NCI-H187 treated with DMSO at 0.1 percent for 48 hours (cell line): ENCODE data around the gene OSBPL2.
A peak's percentile ranks its signal among the peaks of the same experiment; 100 is the strongest.

Source experiments
- DNase-seq: peaks from one replicate; lab custom pipeline; 2025; lab: John Stamatoyannopoulos, UW

OSBPL2 gene

GRCh38 chr20:62258499-62259293, 20.4 kb downstream of the OSBPL2 start:
- no peak for DNase-seq

DNA sequence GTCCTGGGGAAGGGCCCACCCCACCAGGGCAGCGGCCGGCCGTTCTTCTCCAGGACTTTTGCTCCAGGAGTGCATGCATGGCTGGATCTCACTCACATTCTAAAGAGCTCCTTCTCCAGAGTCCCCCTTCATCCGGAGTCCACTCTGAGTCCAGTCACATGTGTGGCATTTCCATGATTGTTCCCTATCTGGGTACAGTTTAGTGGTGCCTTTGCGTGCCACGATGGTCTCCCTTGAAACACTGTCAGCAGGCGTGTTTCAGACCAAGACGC, 20.9 kb downstream of the OSBPL2 start:
- no peak for DNase-seq

DNA sequence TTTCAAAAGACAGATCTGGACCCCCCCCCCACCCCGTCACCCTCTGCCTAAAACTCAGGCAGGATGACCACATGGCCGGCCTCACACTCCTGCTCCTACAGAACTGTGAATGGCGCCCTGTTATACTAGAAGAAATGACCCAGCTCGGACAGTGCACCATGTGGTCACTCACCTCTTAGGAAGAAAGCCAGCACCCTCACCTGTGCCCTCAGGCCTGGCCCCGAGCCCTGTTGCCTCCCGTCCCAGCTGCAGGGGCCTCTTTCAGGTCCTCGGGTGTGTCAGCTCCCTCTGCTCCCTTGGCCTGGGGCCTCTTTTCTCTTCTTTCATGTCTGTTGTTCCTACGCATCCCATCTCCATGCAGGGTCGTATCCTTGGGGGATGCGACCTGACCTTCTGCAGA, 23.7 kb downstream of the OSBPL2 start:
- DNase-seq, result no peak

DNA sequence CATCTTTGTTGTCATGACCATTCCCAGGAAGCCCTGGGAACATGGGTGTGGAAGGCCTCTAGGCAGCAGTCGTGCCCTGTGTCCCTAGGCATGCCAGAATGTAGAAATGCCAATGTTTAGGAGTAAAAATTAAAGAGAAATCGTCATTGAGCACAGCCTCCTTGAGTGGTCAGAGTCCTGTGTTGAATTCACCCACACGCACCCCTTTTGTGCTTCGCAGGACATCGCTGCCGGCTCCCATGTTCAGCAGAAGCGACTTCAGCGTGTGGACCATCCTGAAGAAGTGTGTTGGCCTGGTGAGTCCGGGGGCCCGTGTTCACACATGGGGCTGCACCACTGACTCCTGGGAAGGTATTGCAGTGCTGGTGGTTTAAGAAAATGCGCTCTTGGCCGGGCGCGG, 25.1 kb downstream of the OSBPL2 start:
- DNase-seq, result no peak

DNA sequence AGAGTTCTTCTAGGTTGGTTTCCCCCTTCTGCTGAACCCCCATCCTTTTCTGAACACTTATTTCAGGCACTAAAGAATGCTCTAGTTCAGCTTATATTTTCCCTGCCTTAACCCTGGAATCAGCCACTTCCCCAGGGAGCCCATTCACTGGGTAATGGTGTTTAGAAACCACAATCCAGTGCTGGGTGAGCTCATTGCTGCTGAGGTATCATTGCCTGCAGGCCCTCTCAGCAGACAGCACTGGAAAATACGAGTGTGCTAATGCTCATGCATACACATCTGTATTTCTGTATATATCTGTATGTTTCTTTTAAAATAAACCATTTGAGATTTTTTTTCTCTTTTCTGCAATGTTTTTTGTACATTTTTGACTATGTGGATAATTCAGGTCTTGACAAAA, 27.0 kb downstream of the OSBPL2 start:
- DNase-seq, result no peak

GRCh38 chr20:62266340-62266739, 28.0 kb downstream of the OSBPL2 start:
- no peak for DNase-seq

DNA sequence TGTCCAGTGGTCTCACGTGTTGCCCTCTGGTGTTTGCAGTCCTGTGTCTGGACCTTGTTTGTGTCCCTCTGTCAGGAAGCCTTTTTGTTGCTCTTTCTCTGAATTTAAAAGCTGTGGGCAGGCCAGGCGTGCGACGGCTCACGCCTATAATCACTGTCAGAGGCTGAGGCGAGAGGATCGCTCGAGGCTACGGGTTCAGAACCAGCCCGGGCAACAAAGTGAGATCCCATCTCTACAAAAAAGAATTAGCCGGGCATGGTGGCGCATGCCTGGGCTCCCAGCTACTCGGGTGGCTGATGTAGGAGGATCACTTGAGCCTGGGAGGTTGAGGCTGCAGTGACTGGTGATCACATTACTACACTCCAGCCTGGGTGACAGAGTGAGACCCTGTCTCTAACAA, 28.5 kb downstream of the OSBPL2 start:
- no peak for DNase-seq

DNA sequence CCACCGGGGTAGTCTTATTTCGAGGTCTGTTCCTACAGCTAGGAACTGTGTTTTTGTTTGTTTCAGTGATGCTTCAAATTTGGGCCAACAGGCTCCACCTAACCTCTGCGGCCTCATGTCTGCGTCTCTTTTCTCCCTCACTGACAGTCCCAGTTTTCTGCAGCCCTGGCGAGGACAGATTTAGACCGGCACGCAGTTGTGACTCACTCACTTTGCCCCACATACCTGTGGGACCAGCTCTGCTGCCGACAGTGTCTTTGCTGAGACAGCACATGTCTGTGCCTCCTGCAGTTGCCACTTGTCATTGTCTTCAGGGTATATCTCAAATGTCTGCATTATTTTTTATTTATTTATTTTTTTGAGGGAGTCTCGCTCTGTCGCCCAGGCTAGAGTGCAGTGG, 29.2 kb downstream of the OSBPL2 start:
- DNase-seq, result no peak

- no peak for DNase-seq
Measured at GRCh38 chr20:62268228-62268900, 30.0 kb downstream of the OSBPL2 start.

GRCh38 chr20:62269378-62269777, 31.1 kb downstream of the OSBPL2 start:
- no peak for DNase-seq

- DNase-seq, result no peak
Measured at GRCh38 chr20:62269871-62270270, 31.6 kb downstream of the OSBPL2 start.

- no peak for DNase-seq
Measured at GRCh38 chr20:62272200-62272599, 33.9 kb downstream of the OSBPL2 start.

DNA sequence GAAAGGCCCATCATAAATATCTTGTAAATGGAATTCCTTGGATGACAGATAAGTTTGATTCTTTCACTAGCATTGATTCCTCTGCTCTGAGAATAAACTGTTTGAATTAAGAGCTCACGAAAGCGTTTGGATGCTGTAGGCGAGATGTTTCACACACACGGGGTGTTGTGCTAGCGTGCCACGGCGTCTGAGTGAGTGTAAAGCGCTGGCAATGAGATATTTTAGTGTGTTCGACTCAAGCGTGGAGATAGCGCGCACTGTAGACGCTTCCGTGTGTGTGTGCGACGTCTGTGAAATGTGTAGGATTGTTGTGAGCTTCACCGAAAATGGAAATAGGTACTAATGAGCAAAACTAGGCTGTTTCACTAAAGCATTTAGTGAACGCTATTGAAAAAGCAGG, 35.1 kb downstream of the OSBPL2 start:
- no peak for DNase-seq

DNA sequence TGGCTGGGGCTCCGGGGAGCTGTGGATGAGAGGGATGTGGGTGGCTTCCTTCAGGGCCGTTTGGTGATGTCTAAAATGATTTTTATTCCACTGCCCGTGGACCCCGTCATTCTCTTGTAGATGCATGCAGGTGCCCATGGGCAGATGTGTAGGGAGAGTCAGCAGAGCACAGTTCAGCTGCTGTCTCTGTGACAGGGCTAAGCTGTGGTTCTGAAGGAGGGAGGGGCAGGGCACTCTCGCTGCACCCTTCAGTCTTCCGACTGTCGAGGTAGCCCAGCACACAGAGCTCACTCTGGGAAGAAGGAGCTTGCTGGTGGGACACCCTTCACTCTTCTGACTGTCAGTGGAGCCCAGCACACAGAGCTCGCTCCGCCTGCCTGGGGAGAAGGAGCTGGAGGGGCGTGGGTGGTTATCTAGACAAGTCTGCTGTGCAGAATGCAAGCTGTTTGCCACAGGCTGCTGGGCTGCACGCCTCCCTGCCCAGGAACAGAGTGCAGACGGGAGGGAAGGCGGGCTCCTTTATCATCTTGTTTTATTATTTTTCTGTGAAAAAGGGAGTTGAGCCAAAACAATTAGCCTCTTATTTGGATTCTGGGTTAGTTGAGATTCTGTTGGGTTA, 36.1 kb downstream of the OSBPL2 start:
- DNase-seq, result no peak

DNA sequence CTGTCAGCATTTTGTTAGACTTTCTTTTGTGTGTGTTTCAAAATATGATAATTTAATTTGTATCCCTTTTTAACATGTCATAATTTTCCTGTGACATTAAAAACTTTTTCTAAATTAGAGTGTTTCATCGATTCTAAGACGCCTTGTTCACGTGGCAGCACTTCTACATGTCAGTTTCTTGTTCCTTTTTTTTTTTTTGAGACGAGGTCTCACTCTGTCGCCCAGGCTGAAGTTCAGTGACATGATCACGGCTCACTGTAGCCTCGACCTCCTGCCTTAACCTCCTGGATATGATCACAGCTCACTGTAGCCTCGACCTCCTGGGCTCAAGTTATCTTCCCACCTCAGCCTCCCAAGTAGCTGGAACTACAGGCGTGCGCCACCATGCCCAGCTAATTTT, 36.9 kb downstream of the OSBPL2 start:
- no peak for DNase-seq

GRCh38 chr20:62276439-62276838, 38.1 kb downstream of the OSBPL2 start:
- DNase-seq, result no peak

GRCh38 chr20:62277253-62277652, 38.9 kb downstream of the OSBPL2 start:
- DNase-seq, result no peak

DNA sequence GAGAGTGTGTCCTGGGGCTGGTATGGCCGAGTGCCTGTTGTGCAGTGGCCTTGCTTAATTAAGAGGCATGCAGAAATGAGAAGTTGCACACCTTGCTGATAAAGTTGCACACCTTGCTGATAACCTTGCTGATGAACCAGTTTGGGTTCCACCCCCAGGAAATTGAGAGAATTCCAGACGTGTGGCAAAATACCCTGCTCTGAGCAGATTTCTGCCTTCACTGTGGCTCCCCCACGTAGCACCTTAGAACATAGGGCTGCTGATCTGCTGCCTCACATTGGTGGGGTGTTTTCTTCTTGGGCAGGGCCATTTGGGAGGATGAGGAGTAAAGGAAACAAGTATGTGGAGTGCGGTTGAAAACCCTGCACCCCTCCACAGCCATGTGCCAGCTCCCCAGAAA, 42.0 kb downstream of the OSBPL2 start:
- no peak for DNase-seq

- peak; percentile 100 for DNase-seq
Measured at GRCh38 chr20:62281161-62281933, 43.0 kb downstream of the OSBPL2 start.

DNA sequence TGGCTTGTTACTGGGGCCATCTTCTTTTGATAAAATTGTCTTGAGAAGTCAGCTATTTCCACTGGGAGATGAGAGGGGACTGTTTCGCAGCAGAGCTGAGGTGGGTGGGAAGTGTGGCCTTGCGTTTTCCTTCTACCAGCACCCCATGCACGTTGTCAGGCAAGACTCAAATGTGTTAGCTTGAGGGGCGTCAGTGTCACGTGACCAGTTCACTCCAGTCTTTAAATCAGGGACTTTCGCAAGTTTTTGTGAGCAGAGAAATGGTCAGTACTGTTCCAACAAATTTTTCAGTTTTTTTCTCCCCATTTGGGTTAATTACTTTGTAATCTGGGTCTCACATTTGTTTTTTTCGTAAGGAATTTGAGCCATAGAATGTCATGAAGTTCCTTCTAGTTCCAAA, 43.8 kb downstream of the OSBPL2 start:
- no peak for DNase-seq

DNA sequence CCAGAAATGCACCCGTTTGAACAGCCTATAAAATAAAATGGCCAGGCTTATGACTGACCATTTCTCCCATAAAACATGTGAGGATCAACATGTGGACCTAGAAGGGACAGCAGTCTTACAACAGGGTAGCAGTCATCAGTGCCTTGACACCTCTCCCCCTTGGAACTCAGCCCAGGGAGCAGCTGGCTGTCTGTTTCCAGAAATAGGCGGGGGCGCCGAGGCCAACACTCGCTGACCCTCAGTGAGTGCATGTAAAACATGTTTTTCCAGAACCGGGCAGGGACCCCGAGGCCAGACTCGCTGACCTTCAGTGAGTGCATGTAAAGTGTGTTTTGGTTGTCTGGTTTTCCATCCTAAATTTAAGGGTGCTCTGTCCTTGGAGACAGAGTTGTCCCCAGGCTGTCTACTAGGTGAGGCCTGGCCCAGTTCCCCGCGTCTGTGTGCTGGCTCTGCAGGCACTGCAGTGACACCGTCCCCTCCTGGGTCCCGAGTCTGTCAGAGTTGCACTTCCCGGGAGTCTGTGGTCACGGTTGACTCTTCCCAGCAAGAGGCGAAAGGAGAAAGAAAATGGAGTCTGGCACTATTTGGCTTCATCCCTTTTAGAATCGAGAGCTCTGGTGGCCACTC, 44.7 kb downstream of the OSBPL2 start:
- DNase-seq, result no peak

- DNase-seq, result no peak
Measured at GRCh38 chr20:62284448-62284847, 46.1 kb downstream of the OSBPL2 start.
